ENCODE measurements around the gene MEX3B.
"Not testable (repeated sequence)": the region's sequence is repeated elsewhere in the genome, so short reads cannot be mapped to it uniquely, and the experiment has no call there.

Gene MEX3B

DNA sequence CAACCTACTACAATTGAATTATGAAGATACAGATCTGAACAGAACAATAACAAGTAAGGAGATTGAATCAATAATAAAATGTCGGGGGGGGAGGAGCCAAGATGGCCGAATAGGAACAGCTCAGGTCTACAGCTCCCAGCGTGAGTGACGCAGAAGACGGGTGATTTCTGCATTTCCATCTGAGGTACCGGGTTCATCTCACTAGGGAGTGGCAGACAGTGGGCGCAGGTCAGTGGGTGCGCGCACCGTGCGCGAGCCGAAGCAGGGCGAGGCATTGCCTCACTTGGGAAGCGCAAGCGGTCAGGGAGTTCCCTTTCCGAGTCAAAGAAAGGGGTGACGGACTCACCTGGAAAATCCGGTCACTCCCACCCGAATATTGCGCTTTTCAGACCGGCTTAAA is 50.7 kb downstream of the MEX3B start:
- not testable (repeated sequence) for DNase-seq

DNA sequence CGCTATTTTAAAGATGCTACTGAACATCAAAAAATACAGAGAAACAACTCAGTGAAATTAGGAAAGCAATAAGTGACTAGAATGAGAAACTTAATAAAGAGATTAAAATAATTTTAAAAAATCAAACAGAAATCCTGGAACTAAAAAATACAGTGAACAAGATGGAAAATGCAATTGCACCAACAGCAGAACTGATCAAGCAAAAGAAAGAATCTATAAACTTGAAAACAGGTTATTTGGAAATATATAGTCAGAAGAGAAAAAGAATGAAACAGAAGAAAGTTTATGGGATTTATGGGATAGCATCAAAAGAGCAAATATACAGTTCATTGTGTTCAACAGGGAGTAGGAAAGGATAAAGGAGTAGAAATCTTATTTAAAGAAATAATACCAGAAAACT is 53.3 kb downstream of the MEX3B start:
- no peak for DNase-seq
